ENCODE measurements around the gene UPK2.

DNA sequence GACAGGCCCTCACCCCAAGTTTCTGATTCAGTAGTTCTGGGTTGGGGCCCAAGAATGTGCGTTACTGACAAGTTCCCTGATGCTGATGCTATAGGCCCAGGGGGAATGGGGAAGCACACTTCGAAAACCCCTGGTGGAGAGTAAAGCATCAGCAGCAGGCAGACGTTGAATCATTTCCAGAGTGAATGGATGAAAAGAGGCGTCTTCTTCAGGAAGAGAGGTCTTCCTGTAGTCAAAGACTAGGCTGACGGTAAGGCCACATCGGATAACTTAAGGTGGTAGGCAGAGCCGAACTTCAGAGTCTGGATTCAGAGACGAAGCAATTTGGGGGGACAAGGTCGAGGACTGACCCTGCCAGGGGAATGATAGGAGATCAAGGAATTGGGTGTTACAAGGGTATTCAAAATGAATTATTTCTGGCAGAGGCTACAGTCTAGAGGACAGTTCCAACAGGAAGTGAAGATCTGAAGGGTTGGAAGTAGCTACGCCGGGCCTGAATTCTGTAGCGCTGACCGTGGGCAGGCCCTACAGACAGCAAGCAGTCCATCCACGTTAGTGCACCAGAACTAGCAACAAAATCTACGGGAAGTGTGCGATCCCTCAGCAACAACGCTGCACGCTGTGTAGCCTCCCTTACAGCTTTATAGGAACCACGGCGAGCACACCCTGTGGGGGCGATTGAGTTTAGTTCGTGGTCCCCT is 41.0 kb downstream of the UPK2 start:
- TF ChIP-seq, protein P1, sequence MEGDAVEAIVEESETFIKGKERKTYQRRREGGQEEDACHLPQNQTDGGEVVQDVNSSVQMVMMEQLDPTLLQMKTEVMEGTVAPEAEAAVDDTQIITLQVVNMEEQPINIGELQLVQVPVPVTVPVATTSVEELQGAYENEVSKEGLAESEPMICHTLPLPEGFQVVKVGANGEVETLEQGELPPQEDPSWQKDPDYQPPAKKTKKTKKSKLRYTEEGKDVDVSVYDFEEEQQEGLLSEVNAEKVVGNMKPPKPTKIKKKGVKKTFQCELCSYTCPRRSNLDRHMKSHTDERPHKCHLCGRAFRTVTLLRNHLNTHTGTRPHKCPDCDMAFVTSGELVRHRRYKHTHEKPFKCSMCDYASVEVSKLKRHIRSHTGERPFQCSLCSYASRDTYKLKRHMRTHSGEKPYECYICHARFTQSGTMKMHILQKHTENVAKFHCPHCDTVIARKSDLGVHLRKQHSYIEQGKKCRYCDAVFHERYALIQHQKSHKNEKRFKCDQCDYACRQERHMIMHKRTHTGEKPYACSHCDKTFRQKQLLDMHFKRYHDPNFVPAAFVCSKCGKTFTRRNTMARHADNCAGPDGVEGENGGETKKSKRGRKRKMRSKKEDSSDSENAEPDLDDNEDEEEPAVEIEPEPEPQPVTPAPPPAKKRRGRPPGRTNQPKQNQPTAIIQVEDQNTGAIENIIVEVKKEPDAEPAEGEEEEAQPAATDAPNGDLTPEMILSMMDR (IDR thresholded peaks at IDR 0.05 in 8 of 11, conservative IDR thresholded peaks at IDR 0.05 in 3 of 11) = peak in 2 of 11 experiments; percentile 19 to 28
- TF ChIP-seq POLR2A (IDR thresholded peaks at IDR 0.05) = no peak
- no peak for TF ChIP-seq POLR2AphosphoS5 (IDR thresholded peaks at IDR 0.05)
